Breast epithelium (tissue), 3 donors: ENCODE data around the gene FAM229A.

Experiments
- POLR2A ChIP-seq: fragments of 450-650 bp; IDR thresholded peaks from one replicate; pipeline ENCODE4 v1.6.1; 2016; ENCODE audit warnings: antibody characterized with exemption, mild to moderate bottlenecking, moderate library complexity
- POLR2AphosphoS5 ChIP-seq, 3 donors: sonication (generic); formaldehyde crosslinking; IDR thresholded peaks; one replicate each; pipeline ENCODE4 v1.6.1; 2017; ENCODE audit warnings: antibody characterized with exemption in 3 of 3
- TF ChIP-seq, protein P1 (sequence below), 3 donors: fragments of 450-650 bp; IDR thresholded peaks; one replicate each; pipeline ENCODE4 v1.5.1; 2016 to 2017; ENCODE audit warnings: antibody characterized with exemption in 3 of 3, mild to moderate bottlenecking in 3 of 3, moderate library complexity in 3 of 3

GRCh38 chr1:32406629-32407111 is 44.4 kb upstream of the FAM229A start:
- TF ChIP-seq, protein P1, sequence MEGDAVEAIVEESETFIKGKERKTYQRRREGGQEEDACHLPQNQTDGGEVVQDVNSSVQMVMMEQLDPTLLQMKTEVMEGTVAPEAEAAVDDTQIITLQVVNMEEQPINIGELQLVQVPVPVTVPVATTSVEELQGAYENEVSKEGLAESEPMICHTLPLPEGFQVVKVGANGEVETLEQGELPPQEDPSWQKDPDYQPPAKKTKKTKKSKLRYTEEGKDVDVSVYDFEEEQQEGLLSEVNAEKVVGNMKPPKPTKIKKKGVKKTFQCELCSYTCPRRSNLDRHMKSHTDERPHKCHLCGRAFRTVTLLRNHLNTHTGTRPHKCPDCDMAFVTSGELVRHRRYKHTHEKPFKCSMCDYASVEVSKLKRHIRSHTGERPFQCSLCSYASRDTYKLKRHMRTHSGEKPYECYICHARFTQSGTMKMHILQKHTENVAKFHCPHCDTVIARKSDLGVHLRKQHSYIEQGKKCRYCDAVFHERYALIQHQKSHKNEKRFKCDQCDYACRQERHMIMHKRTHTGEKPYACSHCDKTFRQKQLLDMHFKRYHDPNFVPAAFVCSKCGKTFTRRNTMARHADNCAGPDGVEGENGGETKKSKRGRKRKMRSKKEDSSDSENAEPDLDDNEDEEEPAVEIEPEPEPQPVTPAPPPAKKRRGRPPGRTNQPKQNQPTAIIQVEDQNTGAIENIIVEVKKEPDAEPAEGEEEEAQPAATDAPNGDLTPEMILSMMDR (IDR thresholded peaks at IDR 0.05): no peak
- TF ChIP-seq POLR2A (no peak), POLR2AphosphoS5 (IDR thresholded peaks at IDR 0.05) (no peak)
